HepG2 (cell line): Measurements from ENCODE around the gene SLC2A2. TPM values are rescaled to one million over a fixed set of nuclear protein-coding genes. Genes with fewer than 3 reads are reported as not detected.

Experiments used
- ATAC-seq: fragments of 200-7000 bp; cut with Tn5 transposase; 3 replicates; pipeline ENCODE4 v1.9.1; 2020; ENCODE audit warnings: mild to moderate bottlenecking, moderate library complexity
- BruUV-seq: library from RNA; stranded (reverse); fragments of 400-500 nt; replicated peaks from 2 replicates; lab custom pipeline; 2021; lab: Mats Ljungman, UMichigan
- CTCF ChIA-PET: fragments of 300-600 bp; formaldehyde crosslinking; extraction: SDS; loops from one replicate; lab custom pipeline; 2021; ENCODE audit warnings: low total read pairs, inconsistent platforms, low intra/inter-chr PET ratio; lab: Yijun Ruan, JAX
- POLR2A ChIA-PET: fragments of 350-600 bp; sonication (Branson Sonifier 250); formaldehyde crosslinking; loops from one replicate; lab custom pipeline; 2020; ENCODE audit warnings: antibody characterized with exemption, inconsistent platforms; lab: Yijun Ruan, JAX
- DNase-seq: peaks from one replicate; pipeline ENCODE4 v3.0.0-alpha.2; 2015; ENCODE audit warnings: low spot score
- FAIRE-seq: peaks from 3 replicates; lab custom pipeline; 2011; peaks lifted over from hg19 to GRCh38; lab: Jason Lieb, UNC
- H2AFZ ChIP-seq: one replicate; pipeline ENCODE4 v1.6.1; 2011; ENCODE audit warnings: low read length, inconsistent platforms
- H3K27ac ChIP-seq: fragments of 300-600 bp; 3 replicates; pipeline ENCODE4 v1.8.0; 2011; ENCODE audit warnings: mixed run types, mild to moderate bottlenecking, mixed read lengths, low read length, inconsistent platforms; ENCODE audit not compliant: insufficient read depth; ENCODE audit errors: extremely low read length
- H3K27me3 ChIP-seq, 2 experiments: fragments of 200-600 bp in 1 of 2; 2 replicates in 1 of 2; 3 replicates in 1 of 2; pipeline versions ENCODE4 v1.6.0 to v1.8.0; 2011; ENCODE audit warnings: low read length in 2 of 2, mild to moderate bottlenecking in 2 of 2, moderate library complexity in 2 of 2, inconsistent platforms in 1 of 2; ENCODE audit not compliant: insufficient read depth in 2 of 2, control insufficient read depth in 1 of 2
- H3K36me3 ChIP-seq, 2 experiments: fragments of 200-600 bp in 1 of 2; replicated peaks in 1 of 2; 2 replicates in 1 of 2; 3 replicates in 1 of 2; pipeline versions ENCODE4 v1.5.1 to v1.8.0; 2011; ENCODE audit warnings: low read length in 2 of 2, inconsistent platforms in 1 of 2; ENCODE audit not compliant: insufficient read depth in 2 of 2, control insufficient read depth in 1 of 2
- H3K4me1 ChIP-seq: 2 replicates; pipeline ENCODE4 v1.5.1; 2012; ENCODE audit warnings: low read length, inconsistent platforms; ENCODE audit not compliant: insufficient read depth
- H3K4me2 ChIP-seq: 2 replicates; pipeline ENCODE4 v1.6.0; 2011; ENCODE audit warnings: low read depth, low read length, inconsistent platforms
- H3K4me3 ChIP-seq, 3 experiments: fragments of 200-600 bp in 1 of 3; sonication (generic), shearing (Covaris generic) in 1 of 3; replicated peaks in 1 of 3; 2 replicates each; pipeline ENCODE4 v1.5.1; 2011 to 2016; ENCODE audit warnings: low read length in 3 of 3, inconsistent platforms in 2 of 3, low read depth in 2 of 3, mild to moderate bottlenecking in 2 of 3, control low read depth in 1 of 3, mixed read lengths in 1 of 3; ENCODE audit not compliant: insufficient read depth in 1 of 3
- H3K79me2 ChIP-seq: one replicate; pipeline ENCODE4 v1.6.1; 2011; ENCODE audit warnings: low read length, inconsistent platforms; ENCODE audit not compliant: insufficient read depth
- H3K9ac ChIP-seq: 2 replicates; pipeline ENCODE4 v1.6.0; 2011; ENCODE audit warnings: mild to moderate bottlenecking, low read depth, low read length, inconsistent platforms; ENCODE audit not compliant: insufficient read depth
- H3K9me3 ChIP-seq: 2 replicates; pipeline ENCODE4 v1.5.1; 2012; ENCODE audit warnings: mild to moderate bottlenecking, low read length
- H4K20me1 ChIP-seq: 2 replicates; pipeline ENCODE4 v1.6.0; 2011; ENCODE audit warnings: inconsistent platforms, mild to moderate bottlenecking, low read length, moderate library complexity; ENCODE audit not compliant: insufficient read depth
- ELF4 ChIP-seq: sonication (generic); formaldehyde crosslinking; IDR thresholded peaks from 2 replicates; pipeline ENCODE4 v1.5.0; 2020; ENCODE audit warnings: missing genetic modification reagents, mild to moderate bottlenecking, moderate library complexity, borderline replicate concordance
- ETV5 ChIP-seq: IDR thresholded peaks from 2 replicates; pipeline ENCODE4 v1.6.1; 2018; ENCODE audit warnings: missing biosample characterization, missing genetic modification reagents, inconsistent platforms, borderline replicate concordance
- FOSL1 ChIP-seq: sonication (generic); formaldehyde crosslinking; IDR thresholded peaks from 2 replicates; pipeline ENCODE4 v1.9.0; 2021; ENCODE audit warnings: missing genetic modification reagents, borderline replicate concordance
- FOXA3 ChIP-seq: IDR thresholded peaks from 2 replicates; pipeline ENCODE4 v1.6.1; 2016; ENCODE audit warnings: missing genetic modification reagents, missing compliant biosample characterization
- GATAD2A ChIP-seq: IDR thresholded peaks from 2 replicates; pipeline ENCODE4 v1.6.1; 2016
- GPBP1L1 ChIP-seq: sonication (generic); formaldehyde crosslinking; IDR thresholded peaks from 2 replicates; pipeline ENCODE4 v1.5.0; 2020; ENCODE audit warnings: mild to moderate bottlenecking, missing genetic modification reagents
- HMG20A ChIP-seq: IDR thresholded peaks from 2 replicates; pipeline ENCODE4 v1.6.1; 2016; ENCODE audit warnings: borderline replicate concordance
- LCORL ChIP-seq, 2 experiments: fragments of 450-650 bp in 1 of 2; sonication (generic) in 1 of 2; formaldehyde crosslinking in 1 of 2; IDR thresholded peaks; 2 replicates each; pipeline versions ENCODE4 v1.5.0 to v1.6.1; 2017 to 2020; ENCODE audit warnings: antibody characterized with exemption in 1 of 2, missing genetic modification reagents in 1 of 2
- NR2F1 ChIP-seq, 2 experiments: fragments of 450-650 bp in 1 of 2; formaldehyde crosslinking in 1 of 2; IDR thresholded peaks; 2 replicates each; pipeline versions ENCODE4 v1.5.0 to v1.6.1; 2016 to 2020; ENCODE audit warnings: mild to moderate bottlenecking in 1 of 2, missing compliant biosample characterization in 1 of 2, missing genetic modification reagents in 1 of 2, moderate library complexity in 1 of 2
- ZHX1 ChIP-seq: sonication (generic); formaldehyde crosslinking; IDR thresholded peaks from 2 replicates; pipeline ENCODE4 v1.8.1; 2022; ENCODE audit warnings: low read depth, mild to moderate bottlenecking, missing genetic modification reagents
- WGBS: methylation state at CpG from one replicate; pipeline ENCODE4 v1.1.6; 2017; ENCODE audit warnings: low lambda C conversion rate; 5-methylcytosine and 5-hydroxymethylcytosine counted together
- in situ Hi-C: cut with HindIII; loops from 2 replicates; pipeline ENCODE4 v1.10.0; 2017; ENCODE audit warnings: low pct_unique_long_range_greater_than_20kb; ENCODE audit not compliant: extremely low pct_ligation_motif_present
- intact Hi-C: fragments of 100-400 bp; cut with micrococcal nuclease; formaldehyde crosslinking; loops from one replicate; pipeline ENCODE4 v1.10.0; 2022; ENCODE audit not compliant: unreplicated experiment
- polyA plus RNA-seq, 8 experiments: library from polyadenylated mRNA; depleted of rRNA in 3 of 8; stranded (reverse) in 7 of 8; unstranded in 1 of 8; fragments of >200 nt; fragmentation: Illumina TruSeq in 4 of 8; extraction: Trizol in 4 of 8; gene quantifications; 2 replicates each; pipeline versions ENCODE4 v1.2.1 to v1.2.3, GENCODE V29; 2011 to 2016; ENCODE audit warnings: low read depth in 4 of 8, missing spikeins in 1 of 8, mixed read lengths in 1 of 8; ENCODE audit not compliant: insufficient read depth in 1 of 8
- total RNA-seq, 5 experiments: library from RNA; depleted of rRNA; stranded (reverse); fragments of >200 nt; fragmentation: Illumina TruSeq; extraction: Trizol; gene quantifications; 2 replicates each; pipeline ENCODE4 v1.2.3, GENCODE V29; 2016; ENCODE audit warnings: low read depth in 1 of 5
- TF ChIP-seq, protein P1 (sequence below): sonication (generic); formaldehyde crosslinking; IDR thresholded peaks from 2 replicates; pipeline ENCODE4 v1.5.0; 2020; ENCODE audit warnings: missing genetic modification reagents
- TF ChIP-seq, protein P2 (sequence below): sonication (generic); formaldehyde crosslinking; IDR thresholded peaks from 2 replicates; pipeline ENCODE4 v1.4.0; 2020; ENCODE audit warnings: missing genetic modification reagents

The SLC2A2 gene
- total and polyA plus RNA-seq, 2 of the 13 experiments (the other 11 are each of a cell fraction or from before 2014, with no cell fraction given) = 19.5 to 23.2 TPM

DNA sequence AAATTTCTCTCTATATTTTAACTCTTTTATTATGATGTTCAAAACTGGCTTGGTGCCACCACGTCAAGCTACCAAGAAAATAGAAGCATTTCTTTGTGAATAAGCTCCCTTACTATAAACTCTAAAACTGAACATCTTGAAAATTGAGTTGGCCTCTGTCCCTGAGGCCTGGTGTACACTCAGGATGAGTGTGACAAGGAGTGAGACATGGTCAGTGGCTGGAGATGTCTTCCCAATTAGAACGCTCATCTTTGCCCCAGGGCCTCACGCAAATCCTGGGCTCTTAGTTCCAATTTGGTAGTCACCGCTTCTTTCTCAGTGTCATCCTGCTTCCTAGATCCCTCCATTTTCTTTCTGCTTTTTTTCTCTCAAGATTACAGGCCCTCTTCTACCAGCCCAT lies 26.2 kb downstream of the SLC2A2 start (continued):
- TF ChIP-seq ELF4 (CRISPR knock-in tag) = peak; percentile 17; the same call in 1 of the 2 replicates
- TF ChIP-seq, all 625 proteins: peak for 3

DNA sequence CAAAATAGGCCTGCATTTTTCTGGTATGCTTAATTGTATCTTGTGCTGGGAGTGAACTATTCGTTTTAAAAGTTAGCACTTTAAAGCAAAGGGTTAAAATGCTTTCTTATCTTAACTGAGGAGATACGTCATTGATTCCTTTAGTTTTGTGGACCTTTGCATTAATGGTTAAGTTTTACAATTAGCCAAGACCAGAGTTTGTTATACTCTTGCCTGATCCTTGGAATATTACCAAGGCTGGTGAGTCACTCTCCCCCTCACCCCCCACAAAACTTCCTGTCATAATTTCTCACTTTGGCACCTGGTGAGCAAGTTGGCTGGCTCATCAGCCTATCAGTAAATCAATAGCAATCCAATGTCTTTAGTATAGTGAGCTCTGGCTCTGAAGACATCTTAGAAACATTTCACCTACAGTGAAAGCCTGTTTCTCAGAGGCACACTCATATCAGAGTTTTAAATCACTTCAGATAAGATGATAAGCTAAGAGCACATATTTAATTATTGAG lies 26.7 kb downstream of the SLC2A2 start:
- intact Hi-C loops = no loop called here
- Histone ChIP-seq H3K79me2 (no peaks in the 10 kb centered on the region), H4K20me1 (no peaks in the 10 kb centered on the region), H3K27ac (peak overlapping the region; percentile 87), H3K27me3 (no peaks in the 10 kb centered on the region), H3K9me3 (no peaks in the 10 kb centered on the region), H3K9ac (0 out of 2 replicates have a peak overlapping the region, but pooled peaks have one; percentile 57), H2AFZ (no peak overlapping the region), H3K4me1 (peaks cover 96% of the 10 kb centered on the region), H3K4me3 (no peak overlapping the region), H3K36me3 (peaks cover 1 to 4% of the 10 kb centered on the region in 2 experiments; a peak in 3 of 5 replicates), H3K4me2 (no peak overlapping the region)
- FAIRE-seq (peak; percentile 12), ATAC-seq (no peak), DNase-seq (peak; percentile 52)
- CTCF ChIA-PET = no interaction called here
- POLR2A ChIA-PET = interaction anchor here (0.9 kb wide), 2 partner anchors 16 to 34 kb away, joined by 4 read pairs; no protein-coding TSS in a partner anchor
- in situ Hi-C loops = no loop called here
- BruUV-seq = no TSS peak
- WGBS = 18% methylated on average over 2 of the region's 2 CpGs
- TF ChIP-seq FOSL1 = peak; percentile 87
- TF ChIP-seq, protein P1, sequence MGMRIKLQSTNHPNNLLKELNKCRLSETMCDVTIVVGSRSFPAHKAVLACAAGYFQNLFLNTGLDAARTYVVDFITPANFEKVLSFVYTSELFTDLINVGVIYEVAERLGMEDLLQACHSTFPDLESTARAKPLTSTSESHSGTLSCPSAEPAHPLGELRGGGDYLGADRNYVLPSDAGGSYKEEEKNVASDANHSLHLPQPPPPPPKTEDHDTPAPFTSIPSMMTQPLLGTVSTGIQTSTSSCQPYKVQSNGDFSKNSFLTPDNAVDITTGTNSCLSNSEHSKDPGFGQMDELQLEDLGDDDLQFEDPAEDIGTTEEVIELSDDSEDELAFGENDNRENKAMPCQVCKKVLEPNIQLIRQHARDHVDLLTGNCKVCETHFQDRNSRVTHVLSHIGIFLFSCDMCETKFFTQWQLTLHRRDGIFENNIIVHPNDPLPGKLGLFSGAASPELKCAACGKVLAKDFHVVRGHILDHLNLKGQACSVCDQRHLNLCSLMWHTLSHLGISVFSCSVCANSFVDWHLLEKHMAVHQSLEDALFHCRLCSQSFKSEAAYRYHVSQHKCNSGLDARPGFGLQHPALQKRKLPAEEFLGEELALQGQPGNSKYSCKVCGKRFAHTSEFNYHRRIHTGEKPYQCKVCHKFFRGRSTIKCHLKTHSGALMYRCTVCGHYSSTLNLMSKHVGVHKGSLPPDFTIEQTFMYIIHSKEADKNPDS (CRISPR knock-in tag) = no peak
- no peak for TF ChIP-seq GPBP1L1
- TF ChIP-seq ETV5 = peak; percentile 91
- peak; percentile 85 for TF ChIP-seq GATAD2A (CRISPR knock-in tag)
- no peak for TF ChIP-seq LCORL (IDR thresholded peaks at IDR 0.05)
- TF ChIP-seq LCORL (CRISPR knock-in tag; IDR thresholded peaks at IDR 0.05) = 0 out of 2 replicates have a peak, but pooled peaks have one; percentile 33
- peak; percentile 52 for TF ChIP-seq FOXA3 (CRISPR knock-in tag)
- TF ChIP-seq NR2F1 (CRISPR knock-in tag; IDR thresholded peaks at IDR 0.05) = no peak
- TF ChIP-seq HMG20A = peak; percentile 56; the same call in 1 of the 2 replicates
- TF ChIP-seq ZHX1 = 0 out of 2 replicates have a peak, but pooled peaks have one; percentile 10
- TF ChIP-seq, protein P2, sequence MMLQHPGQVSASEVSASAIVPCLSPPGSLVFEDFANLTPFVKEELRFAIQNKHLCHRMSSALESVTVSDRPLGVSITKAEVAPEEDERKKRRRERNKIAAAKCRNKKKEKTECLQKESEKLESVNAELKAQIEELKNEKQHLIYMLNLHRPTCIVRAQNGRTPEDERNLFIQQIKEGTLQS (CRISPR knock-in tag) = peak; percentile 91
